HepG2 (cell line): ENCODE results near the gene ZNF30. TPM values are rescaled to one million over a fixed set of nuclear protein-coding genes. Genes with fewer than 3 reads are reported as not detected.
A peak's percentile ranks its signal among the peaks of the same experiment; 100 is the strongest.

Source experiments
- DPF2 ChIP-seq: sonication (generic); formaldehyde crosslinking; IDR thresholded peaks from 2 replicates; pipeline ENCODE4 v1.4.0; 2020; ENCODE audit warnings: mild to moderate bottlenecking, low read depth, missing genetic modification reagents, borderline replicate concordance
- ELF4 ChIP-seq: sonication (generic); formaldehyde crosslinking; IDR thresholded peaks from 2 replicates; pipeline ENCODE4 v1.5.0; 2020; ENCODE audit warnings: missing genetic modification reagents, mild to moderate bottlenecking, moderate library complexity, borderline replicate concordance
- FOXA1 ChIP-seq, 2 experiments: fragments of 450-650 bp in 1 of 2; sonication (generic) in 1 of 2; formaldehyde crosslinking in 1 of 2; IDR thresholded peaks; 2 replicates each; pipeline versions ENCODE4 v1.4.0 to v1.6.1; 2016 to 2020; ENCODE audit warnings: missing genetic modification reagents in 1 of 2
- HMGXB4 ChIP-seq, 2 experiments: sonication (generic) in 1 of 2; formaldehyde crosslinking in 1 of 2; IDR thresholded peaks; 2 replicates each; pipeline versions ENCODE4 v1.4.0 to v1.6.1; 2018 to 2020; ENCODE audit warnings: missing genetic modification reagents in 2 of 2, borderline replicate concordance in 1 of 2, low read depth in 1 of 2, mild to moderate bottlenecking in 1 of 2, missing biosample characterization in 1 of 2
- HOXA3 ChIP-seq: sonication (generic); formaldehyde crosslinking; IDR thresholded peaks from 2 replicates; pipeline ENCODE4 v1.5.0; 2020; ENCODE audit warnings: missing genetic modification reagents
- PHB2 ChIP-seq: fragments of 450-650 bp; IDR thresholded peaks from 2 replicates; pipeline ENCODE4 v1.6.1; 2018; ENCODE audit not compliant: partially characterized antibody
- SALL2 ChIP-seq: sonication (generic); formaldehyde crosslinking; IDR thresholded peaks from 2 replicates; pipeline ENCODE4 v1.8.1; 2023; ENCODE audit warnings: mild to moderate bottlenecking, missing genetic modification reagents, inconsistent platforms
- SOX13 ChIP-seq, 3 experiments: fragments of 450-650 bp in 1 of 3; sonication (generic) in 1 of 3; formaldehyde crosslinking in 1 of 3; IDR thresholded peaks in 2 of 3; conservative IDR thresholded peaks in 1 of 3; 2 replicates each; pipeline versions ENCODE4 v1.5.0 to v1.6.1; 2016 to 2020; ENCODE audit warnings: antibody characterized with exemption in 1 of 3, mild to moderate bottlenecking in 1 of 3, missing compliant biosample characterization in 1 of 3, missing genetic modification reagents in 1 of 3, moderate library complexity in 1 of 3
- ZBTB7A ChIP-seq: sonication (generic); formaldehyde crosslinking; IDR thresholded peaks from 2 replicates; pipeline ENCODE4 v1.8.0; 2022; ENCODE audit warnings: mild to moderate bottlenecking, missing genetic modification reagents
- ZNF138 ChIP-seq: sonication (generic); formaldehyde crosslinking; IDR thresholded peaks from 2 replicates; pipeline ENCODE4 v1.5.0; 2020; ENCODE audit warnings: mild to moderate bottlenecking, low read depth, missing genetic modification reagents
- ZNF788 ChIP-seq: sonication (generic); formaldehyde crosslinking; IDR thresholded peaks from 2 replicates; pipeline ENCODE4 v1.5.0; 2020; ENCODE audit warnings: mild to moderate bottlenecking, missing genetic modification reagents, borderline replicate concordance
- ZSCAN31 ChIP-seq: sonication (generic); formaldehyde crosslinking; IDR thresholded peaks from 2 replicates; pipeline ENCODE4 v1.5.0; 2020; ENCODE audit warnings: low read depth, mild to moderate bottlenecking, missing genetic modification reagents
- polyA plus RNA-seq, 8 experiments: library from polyadenylated mRNA; depleted of rRNA in 3 of 8; stranded (reverse) in 7 of 8; unstranded in 1 of 8; fragments of >200 nt; fragmentation: Illumina TruSeq in 4 of 8; extraction: Trizol in 4 of 8; gene quantifications; 2 replicates each; pipeline versions ENCODE4 v1.2.1 to v1.2.3, GENCODE V29; 2011 to 2016; ENCODE audit warnings: low read depth in 4 of 8, missing spikeins in 1 of 8, mixed read lengths in 1 of 8; ENCODE audit not compliant: insufficient read depth in 1 of 8
- total RNA-seq, 5 experiments: library from RNA; depleted of rRNA; stranded (reverse); fragments of >200 nt; fragmentation: Illumina TruSeq; extraction: Trizol; gene quantifications; 2 replicates each; pipeline ENCODE4 v1.2.3, GENCODE V29; 2016; ENCODE audit warnings: low read depth in 1 of 5

The ZNF30 gene
- total and polyA plus RNA-seq, 2 of the 13 experiments (the other 11 are each of a cell fraction or from before 2014, with no cell fraction given): 2.3 to 4.4 TPM

GRCh38 chr19:34994286-34994642 lies 67.6 kb downstream of the ZNF30 start (continued):
- TF ChIP-seq HMGXB4 (CRISPR knock-in tag; IDR thresholded peaks at IDR 0.05; ENCODE audit: borderline replicate concordance in 1 of 2, low read depth in 1 of 2) (peak in 1 of 2 experiments; percentile 23; a peak in 1 of 4 replicates), DPF2 (CRISPR knock-in tag) (0 out of 2 replicates have a peak, but pooled peaks have one; percentile 11), ELF4 (CRISPR knock-in tag) (0 out of 2 replicates have a peak, but pooled peaks have one; percentile 29), SALL2 (CRISPR knock-in tag) (0 out of 2 replicates have a peak, but pooled peaks have one; percentile 8), ZNF138 (CRISPR knock-in tag) (0 out of 2 replicates have a peak, but pooled peaks have one; percentile 34), PHB2 (no peak), HOXA3 (CRISPR knock-in tag) (0 out of 2 replicates have a peak, but pooled peaks have one; percentile 18), ZSCAN31 (CRISPR knock-in tag) (peak; percentile 23; the same call in 1 of the 2 replicates), FOXA1 (IDR thresholded peaks at IDR 0.05) (no peak), FOXA1 (CRISPR knock-in tag; IDR thresholded peaks at IDR 0.05) (no peak), ZBTB7A (0 out of 2 replicates have a peak, but pooled peaks have one; percentile 6), ZNF788 (CRISPR knock-in tag) (0 out of 2 replicates have a peak, but pooled peaks have one; percentile 36), SOX13 (IDR thresholded peaks at IDR 0.05) (0 out of 2 replicates have a peak, but pooled peaks have one; percentile 3), SOX13 (CRISPR knock-in tag; conservative IDR thresholded peaks at IDR 0.05 in 1 of 2, IDR thresholded peaks at IDR 0.05 in 1 of 2) (no peak)

Other genes starting within 250 kb of the ZNF30 start
- not detected in 2 replicates for gene SCGB2B2, start 249.7 kb upstream of the ZNF30 start, total RNA-seq (2016; rRNA removed; fragmentation: Illumina TruSeq; extraction: Trizol)
- 0.03 and 0.12 TPM in 2 replicates for gene SCGB2B2, start 249.7 kb upstream of the ZNF30 start, polyA plus RNA-seq (2011; rRNA removed)
- gene ZNF302, start 249.2 kb upstream of the ZNF30 start, total RNA-seq (2016; rRNA removed; fragmentation: Illumina TruSeq; extraction: Trizol): not detected in 2 replicates
- not detected in 2 replicates for gene ZNF302, start 249.2 kb upstream of the ZNF30 start, polyA plus RNA-seq (2011; rRNA removed)
- 15.5 and 22.3 TPM in 2 replicates for gene ZNF181, start 192.7 kb upstream of the ZNF30 start, total RNA-seq (2016; rRNA removed; fragmentation: Illumina TruSeq; extraction: Trizol)
- 9.0 and 10.6 TPM in 2 replicates for gene ZNF181, start 192.7 kb upstream of the ZNF30 start, polyA plus RNA-seq (2011; rRNA removed)
- gene ZNF599, start 153.7 kb upstream of the ZNF30 start, total RNA-seq (2016; rRNA removed; fragmentation: Illumina TruSeq; extraction: Trizol): 5.8 and 9.4 TPM in 2 replicates
- 7.3 and 7.5 TPM in 2 replicates for gene ZNF599, start 153.7 kb upstream of the ZNF30 start, polyA plus RNA-seq (2011; rRNA removed)
- 5.5 and 6.3 TPM in 2 replicates for gene ZNF792, start 37.3 kb downstream of the ZNF30 start, total RNA-seq (2016; rRNA removed; fragmentation: Illumina TruSeq; extraction: Trizol)
- 9.1 and 11.5 TPM in 2 replicates for gene ZNF792, start 37.3 kb downstream of the ZNF30 start, polyA plus RNA-seq (2011; rRNA removed)
- gene GRAMD1A, start 73.4 kb downstream of the ZNF30 start, total RNA-seq (2016; rRNA removed; fragmentation: Illumina TruSeq; extraction: Trizol): 8.0 and 14.7 TPM in 2 replicates
- gene GRAMD1A, start 73.4 kb downstream of the ZNF30 start, polyA plus RNA-seq (2011; rRNA removed): 171 and 181 TPM in 2 replicates
- 1.5 and 2.7 TPM in 2 replicates for gene SCN1B, start 103.6 kb downstream of the ZNF30 start, total RNA-seq (2016; rRNA removed; fragmentation: Illumina TruSeq; extraction: Trizol)
- 20.1 and 24.5 TPM in 2 replicates for gene SCN1B, start 103.6 kb downstream of the ZNF30 start, polyA plus RNA-seq (2011; rRNA removed)
- gene HPN, start 114.8 kb downstream of the ZNF30 start, total RNA-seq (2016; rRNA removed; fragmentation: Illumina TruSeq; extraction: Trizol): 23.9 and 46.7 TPM in 2 replicates
- 261 and 364 TPM in 2 replicates for gene HPN, start 114.8 kb downstream of the ZNF30 start, polyA plus RNA-seq (2011; rRNA removed)
- gene FXYD3, start 188.9 kb downstream of the ZNF30 start, total RNA-seq (2016; rRNA removed; fragmentation: Illumina TruSeq; extraction: Trizol): not detected in 2 replicates
- 4.9 and 5.5 TPM in 2 replicates for gene FXYD3, start 188.9 kb downstream of the ZNF30 start, polyA plus RNA-seq (2011; rRNA removed)
- not detected in 2 replicates for gene LGI4, start 208.2 kb downstream of the ZNF30 start, total RNA-seq (2016; rRNA removed; fragmentation: Illumina TruSeq; extraction: Trizol)
- gene LGI4, start 208.2 kb downstream of the ZNF30 start, polyA plus RNA-seq (2011; rRNA removed): 2.8 and 4.2 TPM in 2 replicates
- not detected in 2 replicates for gene FXYD1, start 211.9 kb downstream of the ZNF30 start, total RNA-seq (2016; rRNA removed; fragmentation: Illumina TruSeq; extraction: Trizol)
- 27.0 and 31.2 TPM in 2 replicates for gene FXYD1, start 211.9 kb downstream of the ZNF30 start, polyA plus RNA-seq (2011; rRNA removed)
- not detected in 2 replicates for gene FXYD7, start 216.4 kb downstream of the ZNF30 start, total RNA-seq (2016; rRNA removed; fragmentation: Illumina TruSeq; extraction: Trizol)
- gene FXYD7, start 216.4 kb downstream of the ZNF30 start, polyA plus RNA-seq (2011; rRNA removed): 0.17 and 0.55 TPM in 2 replicates
- not detected in 2 replicates for gene FXYD5, start 227.8 kb downstream of the ZNF30 start, total RNA-seq (2016; rRNA removed; fragmentation: Illumina TruSeq; extraction: Trizol)
- 0.65 and 0.91 TPM in 2 replicates for gene FXYD5, start 227.8 kb downstream of the ZNF30 start, polyA plus RNA-seq (2011; rRNA removed)